GM23338 (cell line): ENCODE measurements around the gene GLB1L3.

Experiments used
- CTCF ChIP-seq, 2 experiments: fragments of 200-600 bp in 1 of 2; sonication (generic) in 1 of 2; conservative IDR thresholded peaks; 2 replicates each; pipeline versions ENCODE4 v1.5.1 to v1.6.1; 2016 to 2017; ENCODE audit warnings: antibody characterized with exemption in 2 of 2, low read depth in 2 of 2, mild to moderate bottlenecking in 2 of 2, moderate library complexity in 1 of 2
- EZH2 ChIP-seq: fragments of 200-600 bp; sonication (generic); IDR thresholded peaks from one replicate; pipeline ENCODE4 v1.8.0; 2017; ENCODE audit warnings: antibody characterized with exemption, mild to moderate bottlenecking, low read depth; ENCODE audit not compliant: unreplicated experiment
- EZH2phosphoT487 ChIP-seq: fragments of 200-600 bp; sonication (generic); IDR thresholded peaks from one replicate; pipeline ENCODE4 v1.8.1; 2018; ENCODE audit warnings: antibody characterized with exemption; ENCODE audit not compliant: unreplicated experiment
- POLR2AphosphoS5 ChIP-seq: IDR thresholded peaks from 2 replicates; pipeline ENCODE4 v1.6.1; 2016; ENCODE audit warnings: antibody characterized with exemption, low read depth

GRCh38 chr11:134359646-134360045 lies 83.5 kb downstream of the GLB1L3 start:
- TF ChIP-seq CTCF (conservative IDR thresholded peaks at IDR 0.05; ENCODE audit: low read depth in 2 of 2) (no peak), EZH2 (no peak), EZH2phosphoT487 (no peak), POLR2AphosphoS5 (no peak)
